ENCODE measurements around the gene MC3R. TPM values are rescaled to one million over a fixed set of nuclear protein-coding genes. Genes with fewer than 3 reads are reported as not detected.

The MC3R gene
- total RNA-seq, 1 donor from 2014 or later = not detected

GRCh38 chr20:56285496-56285895 is 37.0 kb downstream of the MC3R start:
- FAIRE-seq (no peak), DNase-seq (ENCODE audit: low read depth) (no peak)
- no peak overlapping the region for H3K27ac ChIP-seq (ENCODE audit: low read depth, low read length)
- H2AFZ ChIP-seq (ENCODE audit: low read depth, low read length) = no peak overlapping the region
- no peak overlapping the region for H3K4me3 ChIP-seq (ENCODE audit: insufficient read depth, low read depth, low read length)
- H3K27me3 ChIP-seq (ENCODE audit: insufficient read depth, low read length) = no peaks in the 10 kb centered on the region
- H3K27me3 Mint-ChIP-seq (ENCODE audit: low read depth, unreplicated experiment) = no peaks in the 10 kb centered on the region
- no peaks in the 10 kb centered on the region for H3K9me3 ChIP-seq (ENCODE audit: insufficient read depth, low read depth, low read length)
- TF ChIP-seq CTCF (IDR thresholded peaks at IDR 0.05; ENCODE audit: insufficient read depth, low read depth, low read length) = no peak
- no peak for TF ChIP-seq EZH2 (IDR thresholded peaks at IDR 0.05; ENCODE audit: insufficient read depth, low read length)
- H3K4me2 ChIP-seq (ENCODE audit: low read length) = no peak overlapping the region
- no peaks in the 10 kb centered on the region for H4K20me1 ChIP-seq (ENCODE audit: insufficient read depth, low read length)
- no peaks in the 10 kb centered on the region for H3K36me3 Mint-ChIP-seq (ENCODE audit: low read depth, unreplicated experiment)
- no peaks in the 10 kb centered on the region for H3K4me1 ChIP-seq (ENCODE audit: insufficient read depth, low read length)
- H3K27ac Mint-ChIP-seq (ENCODE audit: unreplicated experiment) = no peak overlapping the region
- no peaks in the 10 kb centered on the region for H3K79me2 ChIP-seq (ENCODE audit: insufficient read depth, low read length)
- no peak overlapping the region for H3K9ac ChIP-seq (ENCODE audit: low read length)
- H3K4me3 Mint-ChIP-seq (ENCODE audit: unreplicated experiment) = no peak overlapping the region
- H3K9me3 Mint-ChIP-seq (ENCODE audit: unreplicated experiment) = peaks cover 3% of the 10 kb centered on the region
- H3K36me3 ChIP-seq (ENCODE audit: insufficient read depth, low read length) = no peaks in the 10 kb centered on the region
- H3K4me1 Mint-ChIP-seq (ENCODE audit: low read depth, unreplicated experiment) = no peaks in the 10 kb centered on the region

GRCh38 chr20:56289652-56290051 is 41.1 kb downstream of the MC3R start:
- Histone ChIP-seq H3K4me2 (ENCODE audit: low read length) (no peak overlapping the region), H3K9me3 (ENCODE audit: insufficient read depth, low read depth, low read length) (no peaks in the 10 kb centered on the region), H3K27ac (ENCODE audit: low read depth, low read length) (no peak overlapping the region), H3K36me3 (ENCODE audit: insufficient read depth, low read length) (no peaks in the 10 kb centered on the region), H3K27me3 (ENCODE audit: insufficient read depth, low read length) (no peaks in the 10 kb centered on the region), H3K4me3 (ENCODE audit: insufficient read depth, low read depth, low read length) (no peak overlapping the region), H4K20me1 (ENCODE audit: insufficient read depth, low read length) (no peaks in the 10 kb centered on the region), H2AFZ (ENCODE audit: low read depth, low read length) (no peak overlapping the region), H3K79me2 (ENCODE audit: insufficient read depth, low read length) (no peaks in the 10 kb centered on the region), H3K4me1 (ENCODE audit: insufficient read depth, low read length) (no peaks in the 10 kb centered on the region), H3K9ac (ENCODE audit: low read length) (no peak overlapping the region)
- Mint-ChIP-seq H3K27ac (ENCODE audit: unreplicated experiment) (no peak overlapping the region), H3K9me3 (ENCODE audit: unreplicated experiment) (peaks cover 3% of the 10 kb centered on the region), H3K36me3 (ENCODE audit: low read depth, unreplicated experiment) (no peaks in the 10 kb centered on the region), H3K4me1 (ENCODE audit: low read depth, unreplicated experiment) (no peaks in the 10 kb centered on the region), H3K4me3 (ENCODE audit: unreplicated experiment) (no peak overlapping the region), H3K27me3 (ENCODE audit: low read depth, unreplicated experiment) (no peaks in the 10 kb centered on the region)
- no peak for DNase-seq (ENCODE audit: low read depth)
- no peak for TF ChIP-seq CTCF (IDR thresholded peaks at IDR 0.05; ENCODE audit: insufficient read depth, low read depth, low read length)
- no peak for TF ChIP-seq EZH2 (IDR thresholded peaks at IDR 0.05; ENCODE audit: insufficient read depth, low read length)
- no peak for FAIRE-seq

GRCh38 chr20:56299362-56299761 is 50.8 kb downstream of the MC3R start:
- DNase-seq (ENCODE audit: low read depth) (no peak), FAIRE-seq (no peak)
- H3K27me3 Mint-ChIP-seq (ENCODE audit: low read depth, unreplicated experiment) = no peaks in the 10 kb centered on the region
- no peak for TF ChIP-seq CTCF (IDR thresholded peaks at IDR 0.05; ENCODE audit: insufficient read depth, low read depth, low read length)
- TF ChIP-seq EZH2 (IDR thresholded peaks at IDR 0.05; ENCODE audit: insufficient read depth, low read length) = no peak
- H3K36me3 Mint-ChIP-seq (ENCODE audit: low read depth, unreplicated experiment) = no peaks in the 10 kb centered on the region
- Histone ChIP-seq H4K20me1 (ENCODE audit: insufficient read depth, low read length) (no peaks in the 10 kb centered on the region), H3K36me3 (ENCODE audit: insufficient read depth, low read length) (no peaks in the 10 kb centered on the region), H3K4me3 (ENCODE audit: insufficient read depth, low read depth, low read length) (no peak overlapping the region), H3K9ac (ENCODE audit: low read length) (no peak overlapping the region), H3K9me3 (ENCODE audit: insufficient read depth, low read depth, low read length) (peaks cover 4% of the 10 kb centered on the region), H3K27ac (ENCODE audit: low read depth, low read length) (no peak overlapping the region), H3K27me3 (ENCODE audit: insufficient read depth, low read length) (no peaks in the 10 kb centered on the region), H3K79me2 (ENCODE audit: insufficient read depth, low read length) (no peaks in the 10 kb centered on the region), H3K4me1 (ENCODE audit: insufficient read depth, low read length) (no peaks in the 10 kb centered on the region), H3K4me2 (ENCODE audit: low read length) (no peak overlapping the region), H2AFZ (ENCODE audit: low read depth, low read length) (no peak overlapping the region)
- H3K9me3 Mint-ChIP-seq (ENCODE audit: unreplicated experiment) = peaks cover 6% of the 10 kb centered on the region
- H3K27ac Mint-ChIP-seq (ENCODE audit: unreplicated experiment) = no peak overlapping the region
- no peaks in the 10 kb centered on the region for H3K4me1 Mint-ChIP-seq (ENCODE audit: low read depth, unreplicated experiment)
- H3K4me3 Mint-ChIP-seq (ENCODE audit: unreplicated experiment) = no peak overlapping the region

Other genes starting within 250 kb of the MC3R start
- not detected in 2 replicates for gene CBLN4, start 243.2 kb upstream of the MC3R start, total RNA-seq
- gene FAM210B, start 110.2 kb downstream of the MC3R start, total RNA-seq = 40.5 and 46.3 TPM in 2 replicates
- gene AURKA, start 143.5 kb downstream of the MC3R start, total RNA-seq = 10.4 and 14.8 TPM in 2 replicates
- 28.5 and 30.3 TPM in 2 replicates for gene CSTF1, start 143.9 kb downstream of the MC3R start, total RNA-seq
- 2.3 and 2.5 TPM in 2 replicates for gene CASS4, start 163.5 kb downstream of the MC3R start, total RNA-seq
- gene RTF2, start 219.9 kb downstream of the MC3R start, total RNA-seq = 76.5 and 81.4 TPM in 2 replicates